ENCODE results near the gene PRKN.
"Not testable (repeated sequence)": the region's sequence is repeated elsewhere in the genome, so short reads cannot be mapped to it uniquely, and the experiment has no call there.

PRKN gene

DNA sequence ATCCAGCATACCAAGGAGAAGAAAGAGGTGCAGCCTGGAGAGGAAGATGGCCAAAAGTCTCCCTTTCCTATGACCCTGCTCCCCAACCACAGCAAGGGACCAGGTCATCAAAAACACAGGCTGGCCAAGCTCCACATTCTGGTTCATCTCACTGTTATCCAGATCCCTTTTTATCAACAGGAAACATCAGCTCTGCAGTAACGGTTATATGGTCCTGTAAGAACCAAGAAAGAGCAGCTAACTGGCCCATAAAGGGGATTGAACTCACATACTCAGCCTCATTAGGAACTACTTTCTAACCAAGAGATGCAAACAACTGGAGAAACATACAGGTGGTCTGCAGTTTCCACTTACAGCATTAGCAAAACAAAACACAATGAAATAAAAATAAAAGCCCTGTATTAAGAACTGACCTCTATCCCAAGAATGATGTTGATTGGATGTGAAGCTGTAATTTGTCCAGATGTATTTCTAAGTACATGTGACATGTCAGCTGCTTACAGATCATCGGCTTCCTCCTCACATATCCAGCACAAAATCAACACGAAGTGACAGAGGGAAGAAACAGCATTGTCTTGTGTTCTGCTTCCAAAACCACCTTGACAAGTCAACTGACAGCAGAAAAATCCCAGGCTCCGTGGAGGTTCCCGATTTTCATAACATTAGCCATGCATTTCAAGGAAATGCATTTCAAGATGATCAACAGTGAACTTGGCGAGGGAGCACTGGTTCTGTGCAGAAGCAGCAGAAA is 896.5 kb downstream of the PRKN start:
- no peak for DNase-seq

DNA sequence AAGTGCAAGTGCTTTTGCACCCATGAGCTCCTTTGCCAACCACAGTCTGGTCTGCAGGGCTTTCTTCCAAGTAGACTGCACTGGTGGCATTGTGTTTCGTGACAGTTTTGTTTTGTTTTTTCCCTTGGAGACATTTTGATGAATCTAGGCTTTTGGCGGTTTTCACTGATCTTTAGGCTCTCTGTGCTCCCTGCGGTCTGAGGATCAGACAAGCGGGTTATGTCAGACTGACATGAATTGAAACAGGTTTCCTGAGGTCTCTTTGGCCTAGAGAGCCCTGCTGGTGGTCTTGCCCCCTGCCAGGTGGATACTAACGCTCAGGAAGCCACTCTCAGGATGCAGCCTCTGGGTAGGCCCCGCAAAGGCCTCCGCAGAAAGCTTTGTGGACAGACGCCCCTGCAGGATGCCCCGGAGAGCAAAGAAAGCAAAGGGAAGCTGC is 898.3 kb downstream of the PRKN start:
- no peak for DNase-seq

DNA sequence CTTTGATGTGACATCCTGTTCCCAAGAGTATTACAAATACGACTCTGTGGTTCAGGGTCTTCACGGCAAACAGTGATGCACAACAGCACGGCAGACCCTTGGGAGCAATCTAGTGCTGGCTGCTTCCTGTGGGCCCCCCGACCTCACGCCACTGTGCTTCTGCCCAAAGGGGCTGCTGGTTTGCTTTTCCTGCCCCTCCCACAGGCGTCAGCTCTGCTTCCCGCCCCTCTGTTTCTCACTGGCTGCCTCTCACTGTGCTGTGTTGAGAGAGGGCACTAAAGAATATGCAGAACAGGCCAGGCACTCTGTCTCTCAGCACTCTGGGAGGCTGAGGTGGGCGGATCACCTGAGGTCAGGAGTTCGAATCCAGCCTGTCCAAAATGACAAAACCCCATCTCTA is 899.2 kb downstream of the PRKN start:
- no peak for DNase-seq

DNA sequence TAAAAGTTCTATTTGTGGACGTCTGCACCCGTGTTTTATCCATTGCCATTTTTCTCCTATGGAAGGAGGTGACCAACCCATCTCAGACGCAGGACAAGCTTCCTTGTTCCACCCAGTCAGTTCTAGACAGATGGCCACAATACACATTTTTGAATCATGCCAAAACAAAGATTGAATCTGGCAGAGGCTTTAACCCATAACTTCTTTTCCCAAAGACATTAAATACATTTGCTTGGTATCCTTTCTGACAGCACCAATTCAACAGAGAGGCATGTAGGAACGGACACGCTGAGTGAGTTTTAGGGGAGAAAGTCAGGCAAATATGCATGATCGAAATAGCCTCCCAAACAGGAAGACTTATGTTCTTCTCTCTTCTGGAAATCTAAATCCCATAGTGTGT is 901.1 kb downstream of the PRKN start:
- DNase-seq = no peak

DNA sequence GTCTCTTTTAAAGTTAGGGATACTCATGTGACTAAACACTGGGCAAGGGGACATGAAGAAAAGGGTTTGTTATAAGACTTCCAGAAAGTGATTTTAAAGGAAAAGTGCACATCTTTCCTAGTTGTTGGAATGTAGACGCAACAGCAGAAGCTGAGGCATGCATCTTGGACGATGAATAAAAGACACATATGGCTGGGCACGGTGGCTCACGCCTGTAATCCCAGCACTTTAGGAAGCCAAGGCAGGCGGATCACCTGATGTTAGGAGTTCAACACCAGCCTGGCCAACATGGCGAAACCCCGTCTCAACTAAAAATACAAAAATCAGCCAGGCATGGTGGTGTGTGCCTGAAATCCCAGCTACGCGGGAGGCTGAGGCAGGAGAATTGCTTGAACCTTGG is 905.4 kb downstream of the PRKN start:
- DNase-seq = not testable (repeated sequence)

DNA sequence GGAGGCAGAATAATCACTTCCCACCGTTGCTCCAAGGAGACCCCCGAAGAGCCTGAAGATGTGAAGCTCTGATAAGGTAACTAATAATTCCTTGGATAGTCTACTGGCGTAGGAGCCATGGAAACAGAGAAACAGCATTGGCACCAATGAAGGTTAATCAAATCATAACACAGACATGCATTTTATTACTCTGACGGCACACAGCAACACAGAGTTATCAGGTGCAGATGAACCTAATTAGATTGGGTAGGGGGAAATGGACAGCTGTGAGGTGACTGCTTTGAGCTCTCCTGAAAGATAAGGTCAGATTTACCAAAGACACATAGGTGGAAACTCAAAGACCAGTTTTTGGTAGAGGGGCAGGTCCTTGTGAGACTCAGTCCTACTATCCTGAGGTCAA is 909.7 kb downstream of the PRKN start:
- DNase-seq = no peak

DNA sequence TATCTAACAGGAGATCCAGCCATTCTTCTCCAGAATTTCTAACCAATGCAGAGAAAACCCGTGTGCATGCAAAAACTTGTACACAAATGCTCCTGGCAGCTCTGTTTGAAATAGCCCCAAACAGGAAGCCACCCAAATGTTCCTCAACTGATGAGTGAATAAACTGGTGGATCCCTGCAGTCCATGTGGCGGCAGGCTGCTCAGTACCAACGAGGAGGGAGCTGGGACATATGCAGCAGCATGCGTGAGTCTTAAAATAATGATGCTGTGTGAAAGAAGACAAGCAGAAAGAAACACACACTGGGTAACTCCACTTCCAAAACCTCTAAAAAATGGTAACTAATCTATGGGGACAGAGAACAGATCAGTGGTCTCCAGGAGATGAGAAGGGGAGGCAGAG is 911.6 kb downstream of the PRKN start:
- no peak for DNase-seq

DNA sequence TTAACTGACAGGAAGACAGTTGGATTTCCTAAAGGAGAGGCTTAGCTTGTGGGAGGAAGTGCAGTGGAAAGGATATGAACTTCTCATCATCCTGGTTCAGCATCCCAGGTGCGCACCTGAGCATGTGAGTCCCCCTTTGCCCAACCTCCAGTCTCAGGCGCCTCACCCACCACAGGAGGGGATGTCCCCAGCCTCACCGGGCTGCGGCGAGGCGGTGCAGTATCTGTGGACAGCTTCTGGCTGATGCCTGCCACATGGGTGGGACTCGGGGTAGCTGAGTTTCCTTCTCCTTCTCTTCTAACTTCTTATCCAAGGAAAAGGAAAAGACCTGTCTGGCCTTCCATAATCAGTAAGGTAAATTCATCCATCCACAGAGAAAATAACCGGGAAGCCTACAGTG is 914.4 kb downstream of the PRKN start:
- no peak for DNase-seq

DNA sequence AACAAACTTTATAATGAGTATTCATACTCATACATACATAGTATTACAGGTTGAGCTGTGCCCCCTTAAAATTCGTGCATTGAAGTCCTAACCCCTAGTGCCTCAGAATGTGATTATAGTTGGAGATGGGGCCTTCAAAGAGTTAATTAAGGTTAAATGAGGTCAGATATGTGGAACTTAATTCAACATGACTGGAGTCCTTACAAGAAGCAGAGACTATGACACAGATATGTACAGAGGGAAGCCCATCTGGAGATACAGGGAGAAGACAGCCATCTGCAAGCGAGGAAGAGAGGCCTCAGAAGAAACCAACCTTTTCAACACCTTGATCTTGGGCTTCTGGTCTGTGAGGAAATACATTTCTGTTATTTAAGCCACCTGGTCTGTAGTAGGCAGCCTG is 917.6 kb downstream of the PRKN start:
- DNase-seq = no peak

DNA sequence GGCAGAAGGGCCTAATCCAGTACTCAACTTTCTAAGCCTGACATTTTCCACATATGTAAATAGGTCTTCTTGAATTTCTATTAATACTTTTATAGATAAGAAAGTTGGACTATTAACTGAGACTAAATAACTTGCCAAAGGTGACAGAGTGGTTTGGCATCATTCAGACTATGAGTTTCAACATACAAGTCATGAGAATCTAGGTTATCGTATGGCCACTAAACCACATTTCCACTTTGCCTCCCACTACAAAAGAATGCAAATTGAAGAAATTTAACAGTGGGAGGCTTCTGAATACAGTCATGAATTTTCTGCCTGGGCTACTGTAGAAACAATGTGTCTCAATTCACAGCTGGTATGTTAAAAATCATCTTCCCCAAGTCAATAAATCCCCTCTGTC is 922.7 kb downstream of the PRKN start:
- DNase-seq = no peak

DNA sequence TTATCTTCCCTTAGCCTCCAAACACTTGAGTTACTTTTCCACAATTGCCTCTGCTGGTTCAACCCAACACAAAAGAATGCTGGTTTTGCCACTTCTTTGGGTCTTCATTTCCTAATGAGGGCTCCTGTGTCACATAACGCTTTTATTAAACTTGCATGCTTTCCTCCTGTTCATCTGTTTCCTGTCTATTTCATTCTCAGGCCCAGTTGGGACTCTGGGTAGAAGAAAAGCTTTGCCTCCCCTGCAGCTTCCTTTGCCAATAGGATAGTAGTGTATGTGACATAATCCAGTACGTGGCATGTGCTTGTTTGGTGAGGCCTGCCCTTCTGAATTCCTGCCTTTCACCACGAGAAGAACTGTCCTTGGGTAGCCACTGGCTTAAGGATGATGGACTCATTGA is 924.4 kb downstream of the PRKN start:
- no peak for DNase-seq

DNA sequence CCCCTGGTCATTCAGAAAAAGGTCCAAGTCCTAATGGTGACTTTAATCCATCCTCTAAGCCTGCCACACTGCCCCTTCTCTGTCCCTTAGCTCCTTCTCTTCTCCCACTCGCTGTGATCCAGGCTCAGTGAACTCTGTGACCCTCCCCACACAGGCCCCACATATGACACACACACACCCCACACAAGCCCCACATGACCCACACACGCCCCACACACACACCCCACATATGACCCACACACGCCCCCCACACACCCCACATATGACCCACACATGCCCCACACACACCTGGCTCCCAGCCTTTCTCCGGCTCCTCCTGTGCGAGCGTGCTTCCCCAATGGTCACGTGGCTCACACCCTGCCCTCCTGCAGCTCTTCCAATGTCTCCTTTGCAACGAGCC is 925.3 kb downstream of the PRKN start:
- no peak for DNase-seq

DNA sequence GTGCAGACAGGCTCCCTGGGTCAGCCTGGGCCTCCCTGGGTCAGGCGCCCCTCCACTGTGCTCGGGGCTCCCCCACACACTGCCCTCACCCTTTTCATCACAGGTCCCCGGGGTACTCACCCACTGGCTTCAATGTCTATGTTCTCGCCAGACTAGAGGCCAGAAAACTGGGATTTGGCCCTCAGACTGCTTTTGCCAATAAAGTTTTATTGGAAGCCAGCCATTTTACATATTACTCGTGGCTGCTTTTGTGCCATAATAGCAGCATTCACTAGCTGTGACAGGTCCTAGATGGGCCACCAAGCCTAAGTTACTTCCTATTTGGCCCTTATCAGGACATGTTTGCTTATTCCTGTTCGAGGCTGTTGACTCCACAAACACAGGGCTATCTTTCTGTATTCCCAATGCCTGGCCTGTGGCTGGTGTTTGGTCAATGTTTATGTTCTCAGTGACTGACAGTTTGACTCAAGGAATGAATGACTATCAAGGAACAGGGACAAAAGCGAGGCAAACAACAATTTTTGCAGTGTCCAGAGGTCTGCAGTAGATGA is 928.6 kb downstream of the PRKN start:
- DNase-seq = no peak

DNA sequence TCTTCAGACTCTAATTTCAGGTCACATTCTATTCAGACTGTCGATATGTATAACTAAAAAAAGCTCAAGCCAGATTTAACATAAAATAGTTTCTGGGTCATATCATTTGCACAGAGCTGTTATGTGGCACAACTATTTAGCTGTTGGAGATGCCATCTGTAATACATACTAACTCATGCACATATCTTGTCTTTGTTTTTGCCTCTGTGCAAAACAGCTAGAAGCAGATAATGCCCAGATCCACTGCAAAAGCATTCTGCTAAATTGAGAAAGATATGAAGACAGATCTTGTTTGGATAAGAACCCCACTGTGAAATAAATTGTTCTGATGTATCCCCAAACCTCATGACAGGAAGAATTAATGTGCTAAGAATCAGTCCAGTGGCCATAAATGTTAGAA is 930.9 kb downstream of the PRKN start:
- DNase-seq = no peak

DNA sequence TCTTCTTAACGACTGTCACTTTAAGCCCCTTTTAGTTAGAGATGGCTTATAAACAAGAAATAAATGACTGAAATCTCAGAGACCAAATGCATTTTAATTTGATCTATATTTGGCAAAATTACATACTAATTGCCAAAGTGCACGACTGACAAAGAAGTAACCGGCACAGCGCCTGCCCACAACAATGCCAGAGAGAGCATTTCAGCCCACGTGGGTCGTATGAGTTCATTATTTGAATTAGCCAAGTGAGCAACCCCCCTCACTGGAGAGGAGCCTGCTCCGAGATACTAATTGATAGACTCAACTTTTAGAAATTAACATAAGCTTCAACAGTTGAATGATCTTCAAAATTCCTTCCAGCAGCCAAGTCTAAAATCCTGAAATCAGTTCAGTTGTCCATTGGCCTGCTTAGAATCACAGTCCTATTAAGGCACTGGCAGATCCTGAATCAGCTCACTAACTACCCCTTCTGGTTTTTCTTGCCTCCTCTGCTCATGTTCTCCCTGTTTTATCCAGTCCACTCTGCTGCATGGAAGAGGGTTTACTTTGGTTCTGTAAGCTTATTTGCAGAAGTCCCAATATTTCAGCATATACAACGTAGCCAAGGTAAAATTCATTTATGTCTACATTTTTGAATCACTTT is 934.6 kb downstream of the PRKN start:
- DNase-seq = no peak

DNA sequence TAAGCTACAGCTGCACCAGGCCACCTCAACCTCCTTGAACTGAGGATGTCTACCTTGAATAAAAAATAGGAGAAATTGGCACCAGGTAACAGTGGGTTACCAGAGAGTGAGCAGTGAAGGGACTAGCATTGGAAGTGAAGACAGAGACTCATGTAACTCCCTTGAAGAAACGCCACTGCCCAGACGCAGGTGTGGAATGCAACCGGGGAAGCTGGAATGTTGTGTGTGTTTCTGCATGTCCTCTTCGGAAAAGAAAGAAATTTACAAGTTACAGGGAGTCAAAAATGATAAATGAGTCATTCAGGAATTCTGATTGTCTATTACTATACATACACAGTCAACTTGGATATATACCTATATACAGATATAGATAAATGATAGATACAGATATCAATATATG is 939.0 kb downstream of the PRKN start:
- DNase-seq = no peak

DNA sequence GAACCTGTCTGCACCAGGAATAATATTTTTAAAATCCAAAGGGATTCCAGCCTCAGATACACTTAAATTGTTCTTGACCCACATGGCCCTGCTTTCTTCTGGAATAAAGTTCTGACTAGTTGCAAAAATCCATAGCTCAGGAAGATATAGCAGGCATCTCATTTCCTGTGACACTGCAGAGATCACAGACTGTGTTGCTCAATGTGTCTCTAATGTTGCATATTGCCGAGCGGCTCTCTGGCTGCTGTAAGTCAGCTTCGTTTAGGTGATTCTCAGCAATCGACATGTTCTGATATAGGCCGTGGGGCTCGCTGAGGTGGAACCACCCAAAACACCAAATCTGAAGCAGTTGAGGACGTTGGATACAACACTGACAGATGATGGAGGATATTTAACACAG is 955.4 kb downstream of the PRKN start:
- no peak for DNase-seq

DNA sequence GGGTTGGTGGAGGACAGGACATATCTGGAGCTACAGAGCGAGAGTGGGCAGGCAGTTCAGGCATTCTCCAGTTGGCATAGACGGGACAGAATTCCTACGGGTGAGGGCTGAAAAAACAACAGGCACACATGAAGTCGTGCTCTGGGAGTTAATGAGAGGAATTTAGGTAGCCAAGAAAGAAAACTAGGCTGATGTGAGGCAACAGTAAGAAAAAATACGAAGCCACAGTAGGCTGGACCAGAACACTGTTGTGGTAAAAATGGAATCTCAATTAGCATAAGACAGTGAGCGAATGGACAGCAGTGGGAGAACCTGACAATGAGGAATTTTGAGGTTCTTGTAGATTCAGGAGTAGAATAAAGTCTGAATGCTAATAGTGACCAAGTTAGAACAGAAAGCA is 965.6 kb downstream of the PRKN start:
- no peak for DNase-seq

DNA sequence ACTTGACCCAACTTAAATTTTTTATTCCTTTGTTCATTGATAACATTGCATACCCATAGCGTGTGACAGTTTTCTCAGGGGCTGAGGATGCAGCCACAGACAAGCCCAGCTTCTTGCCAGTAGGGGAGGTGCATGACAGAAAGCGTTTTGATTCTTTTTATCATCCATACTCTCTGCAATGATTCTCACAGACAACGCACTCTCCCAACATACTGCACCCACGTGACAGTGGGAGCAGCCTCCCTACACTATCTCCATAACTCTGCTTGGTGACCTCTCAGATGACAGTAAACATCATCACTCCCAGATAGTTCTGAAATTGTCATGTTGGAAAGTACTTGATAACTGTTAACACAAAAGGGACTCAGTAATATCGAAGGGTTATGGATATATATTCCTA is 972.5 kb downstream of the PRKN start:
- DNase-seq = no peak

DNA sequence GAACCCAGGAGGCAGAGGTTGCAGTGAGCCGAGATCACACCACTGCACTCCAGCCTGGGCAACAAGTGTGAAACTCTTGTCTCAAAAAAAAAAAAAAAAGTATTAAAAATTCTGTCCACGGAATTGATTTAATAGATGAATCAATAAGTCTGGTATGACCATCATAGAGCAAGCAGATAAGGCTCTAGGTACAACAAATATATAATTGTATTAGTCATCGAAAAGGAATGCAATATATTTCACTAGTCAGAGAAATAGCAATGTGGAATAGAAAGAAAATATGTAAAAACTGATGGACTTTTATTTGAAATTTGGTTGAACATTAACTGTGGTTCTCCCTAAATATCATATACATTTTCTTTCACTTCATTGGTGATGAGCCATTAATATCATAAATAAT is 976.9 kb downstream of the PRKN start:
- DNase-seq = no peak

DNA sequence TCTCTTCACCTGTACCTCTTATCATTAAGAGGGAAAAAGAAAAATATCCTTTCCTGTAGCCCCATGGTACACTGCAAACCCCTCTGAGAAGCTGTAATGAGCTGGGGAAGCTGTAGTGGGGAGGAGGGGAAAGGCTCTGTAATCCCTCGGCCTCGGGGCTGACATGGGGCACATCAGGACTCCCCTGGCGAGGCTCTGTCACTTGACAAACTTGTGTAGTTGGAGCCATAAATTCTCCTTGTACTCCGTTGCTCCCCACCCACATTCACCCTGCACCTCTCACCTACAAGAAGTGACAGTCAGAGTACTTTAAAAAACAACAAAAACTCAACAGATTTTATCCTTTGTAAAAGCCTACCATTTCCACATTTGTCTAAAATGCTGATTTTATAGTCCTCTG is 978.0 kb downstream of the PRKN start:
- DNase-seq = no peak

DNA sequence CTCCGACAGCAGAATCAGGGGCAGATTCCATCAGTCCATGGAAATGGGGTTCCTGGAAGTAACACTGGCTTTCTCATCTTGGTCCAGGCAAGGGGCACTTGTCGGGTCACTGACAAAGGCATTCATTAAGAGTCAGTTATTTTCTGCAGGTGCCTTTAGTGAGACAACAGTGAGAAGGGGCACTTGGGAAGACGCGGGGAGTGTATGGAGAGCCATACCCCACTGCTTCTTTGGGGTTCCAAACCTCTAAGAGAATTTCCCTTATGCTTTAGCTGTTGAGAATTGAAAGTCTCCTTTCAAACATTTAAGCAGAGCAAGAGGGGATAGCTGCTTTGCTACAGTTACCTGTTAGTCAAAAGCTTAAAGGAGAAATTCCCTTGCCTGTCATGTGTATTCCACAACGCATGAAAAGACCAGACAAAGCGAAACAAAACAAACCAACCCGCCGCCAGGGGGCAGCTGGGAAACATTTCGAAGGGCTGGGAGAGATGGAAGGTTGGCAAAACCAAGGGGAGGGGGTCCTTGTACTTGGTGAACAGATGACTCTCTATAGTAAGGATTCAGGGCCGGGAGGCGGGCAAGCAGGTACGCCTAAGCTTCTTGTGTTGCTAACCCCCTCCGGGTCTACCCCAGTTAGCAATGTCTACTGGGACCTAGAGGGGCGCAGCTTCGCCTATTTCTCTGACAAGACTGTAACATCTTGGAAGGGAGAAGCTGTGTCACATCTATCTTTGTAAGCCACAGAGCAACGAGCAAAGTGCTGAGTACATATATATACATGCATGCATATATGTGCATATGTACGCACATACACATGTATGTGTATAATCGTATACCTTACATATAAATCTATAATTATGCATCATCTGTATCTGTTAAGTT is 978.8 kb downstream of the PRKN start:
- DNase-seq = peak; percentile 4

DNA sequence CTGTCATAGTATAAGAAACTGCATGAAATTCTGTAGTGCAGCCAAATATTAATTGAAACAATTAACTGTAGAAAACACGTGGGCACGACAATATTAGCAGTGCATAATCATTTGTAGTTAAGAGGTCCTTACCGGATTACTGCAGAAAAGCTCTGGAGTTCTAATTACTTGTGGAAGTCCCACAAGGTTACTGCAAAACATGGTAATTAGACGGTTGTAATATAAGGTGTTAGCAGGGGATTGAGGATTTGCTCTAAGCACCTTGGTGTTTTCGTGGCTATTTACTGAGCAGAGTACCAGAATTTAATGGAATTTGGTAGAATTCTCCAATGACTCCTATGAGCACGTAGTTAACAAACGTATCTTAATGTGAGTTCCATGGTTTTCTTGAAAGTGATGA is 980.1 kb downstream of the PRKN start:
- no peak for DNase-seq
